MCF 10A (cell line): ENCODE data around the gene C2CD4A. TPM values are rescaled to one million over a fixed set of nuclear protein-coding genes. Genes with fewer than 3 reads are reported as not detected.

Source experiments
- BruUV-seq: library from RNA; stranded (reverse); fragments of 400-500 nt; replicated peaks from 2 replicates; lab custom pipeline; 2021; lab: Mats Ljungman, UMichigan
- CTCF ChIA-PET: fragments of 300-600 bp; sonication (Branson Sonifier 250); formaldehyde crosslinking; extraction: SDS; loops from one replicate; lab custom pipeline; 2021; ENCODE audit warnings: antibody characterized with exemption, inconsistent platforms; lab: Yijun Ruan, JAX
- POLR2A ChIA-PET: fragments of 300-600, 350-650 bp; sonication (Branson Sonifier 250); formaldehyde crosslinking; extraction: SDS; loops from one replicate; lab custom pipeline; 2020; ENCODE audit warnings: antibody characterized with exemption, inconsistent platforms; lab: Yijun Ruan, JAX
- DNase-seq: peaks from one replicate; pipeline ENCODE4 v3.0.0-alpha.2; 2018; ENCODE audit not compliant: unreplicated experiment
- H3K27ac Mint-ChIP-seq: one replicate; pipeline ENCODE4 v1.8.0; 2022; ENCODE audit warnings: mild to moderate bottlenecking, low read depth, mixed read lengths; ENCODE audit not compliant: unreplicated experiment
- H3K27me3 Mint-ChIP-seq: one replicate; pipeline ENCODE4 v1.8.0; 2022; ENCODE audit warnings: mixed read lengths; ENCODE audit not compliant: insufficient read depth, unreplicated experiment
- H3K36me3 Mint-ChIP-seq: one replicate; pipeline ENCODE4 v1.8.0; 2022; ENCODE audit warnings: mild to moderate bottlenecking, moderate library complexity, mixed read lengths; ENCODE audit not compliant: insufficient read depth, unreplicated experiment
- H3K4me1 Mint-ChIP-seq: one replicate; pipeline ENCODE4 v1.8.0; 2022; ENCODE audit warnings: mixed read lengths; ENCODE audit not compliant: insufficient read depth, unreplicated experiment
- H3K4me3 Mint-ChIP-seq: one replicate; pipeline ENCODE4 v1.8.0; 2022; ENCODE audit warnings: mild to moderate bottlenecking, moderate library complexity, mixed read lengths; ENCODE audit not compliant: unreplicated experiment
- H3K9me3 Mint-ChIP-seq: one replicate; pipeline ENCODE4 v1.8.0; 2022; ENCODE audit warnings: mixed read lengths; ENCODE audit not compliant: unreplicated experiment
- CTCF ChIP-seq: fragments of 200-600 bp; IDR thresholded peaks from one replicate; pipeline ENCODE4 v1.8.0; 2022; ENCODE audit warnings: antibody characterized with exemption, mild to moderate bottlenecking; ENCODE audit not compliant: unreplicated experiment
- intact Hi-C: fragments of 100-400 bp; cut with micrococcal nuclease; formaldehyde crosslinking; loops from 2 replicates; pipeline ENCODE4 v1.14.1; 2022
- total RNA-seq: library from RNA; stranded (reverse); gene quantifications from 2 replicates; pipeline ENCODE4 v1.2.3, GENCODE V29; 2022

C2CD4A gene
- total RNA-seq, 1 experiment from 2014 or later, result 0.16 TPM

GRCh38 chr15:62051166-62051565, 15.6 kb upstream of the C2CD4A start:
- intact Hi-C loops, result no loop called here
- no peak overlapping the region for H3K27ac Mint-ChIP-seq
- BruUV-seq, result no TSS peak
- no peaks in the 10 kb centered on the region for H3K27me3 Mint-ChIP-seq
- no peak for TF ChIP-seq CTCF
- no peaks in the 10 kb centered on the region for H3K36me3 Mint-ChIP-seq
- no peaks in the 10 kb centered on the region for H3K9me3 Mint-ChIP-seq
- CTCF ChIA-PET, result interaction anchor here (0.6 kb wide), 1 partner anchor 21 kb away, joined by 5 read pairs; no protein-coding TSS in a partner anchor
- no peak overlapping the region for H3K4me3 Mint-ChIP-seq
- no peak for DNase-seq
- H3K4me1 Mint-ChIP-seq, result peaks cover 6% of the 10 kb centered on the region
- POLR2A ChIA-PET, result interaction anchor here (2.3 kb wide), 1 partner anchor 9 kb away, joined by 12 read pairs; the partner anchor contains the start of gene VPS13C

- CTCF ChIA-PET, result no interaction called here
Observed at GRCh38 chr15:62052713-62053112, 14.1 kb upstream of the C2CD4A start.

GRCh38 chr15:62053439-62054085, 13.2 kb upstream of the C2CD4A start:
- POLR2A ChIA-PET, result no interaction called here
- intact Hi-C loops, result no loop called here
- DNase-seq, result no peak
- no peaks in the 10 kb centered on the region for H3K36me3 Mint-ChIP-seq
- CTCF ChIA-PET, result interaction anchor here (0.8 kb wide), 1 partner anchor 11 kb away, joined by 4 read pairs; no protein-coding TSS in a partner anchor
- H3K27me3 Mint-ChIP-seq, result no peaks in the 10 kb centered on the region
- no peaks in the 10 kb centered on the region for H3K9me3 Mint-ChIP-seq
- H3K4me1 Mint-ChIP-seq, result peaks cover 5% of the 10 kb centered on the region
- no peak overlapping the region for H3K27ac Mint-ChIP-seq
- no TSS peak for BruUV-seq
- no peak overlapping the region for H3K4me3 Mint-ChIP-seq
- TF ChIP-seq CTCF, result no peak

More at GRCh38 chr15:62052713-62053112, 14.1 kb upstream of the C2CD4A start:
- Mint-ChIP-seq H3K27ac (no peak overlapping the region), H3K4me1 (peaks cover 5% of the 10 kb centered on the region), H3K4me3 (no peak overlapping the region), H3K9me3 (no peaks in the 10 kb centered on the region), H3K27me3 (no peaks in the 10 kb centered on the region), H3K36me3 (no peaks in the 10 kb centered on the region)
- POLR2A ChIA-PET, result interaction anchor here (2.3 kb wide), 1 partner anchor 7 kb away, joined by 12 read pairs; the partner anchor contains the start of gene VPS13C
- TF ChIP-seq CTCF, result no peak
- intact Hi-C loops, result no loop called here
- DNase-seq, result no peak
- BruUV-seq, result no TSS peak

- no TSS peak for BruUV-seq
- ChIA-PET CTCF (no interaction called here), POLR2A (no interaction called here)
- no peak for TF ChIP-seq CTCF
- no peaks in the 10 kb centered on the region for H3K36me3 Mint-ChIP-seq
- H3K27ac Mint-ChIP-seq, result no peak overlapping the region
- no peak overlapping the region for H3K4me3 Mint-ChIP-seq
- intact Hi-C loops, result no loop called here
- no peaks in the 10 kb centered on the region for H3K9me3 Mint-ChIP-seq
- H3K27me3 Mint-ChIP-seq, result no peaks in the 10 kb centered on the region
- H3K4me1 Mint-ChIP-seq, result peaks cover 5% of the 10 kb centered on the region
- no peak for DNase-seq
Observed at GRCh38 chr15:62054979-62055378, 11.8 kb upstream of the C2CD4A start.
